ENCODE data around the gene YWHAE.
"Not testable (repeated sequence)": the region's sequence is repeated elsewhere in the genome, so short reads cannot be mapped to it uniquely, and the experiment has no call there.

Gene YWHAE

DNA sequence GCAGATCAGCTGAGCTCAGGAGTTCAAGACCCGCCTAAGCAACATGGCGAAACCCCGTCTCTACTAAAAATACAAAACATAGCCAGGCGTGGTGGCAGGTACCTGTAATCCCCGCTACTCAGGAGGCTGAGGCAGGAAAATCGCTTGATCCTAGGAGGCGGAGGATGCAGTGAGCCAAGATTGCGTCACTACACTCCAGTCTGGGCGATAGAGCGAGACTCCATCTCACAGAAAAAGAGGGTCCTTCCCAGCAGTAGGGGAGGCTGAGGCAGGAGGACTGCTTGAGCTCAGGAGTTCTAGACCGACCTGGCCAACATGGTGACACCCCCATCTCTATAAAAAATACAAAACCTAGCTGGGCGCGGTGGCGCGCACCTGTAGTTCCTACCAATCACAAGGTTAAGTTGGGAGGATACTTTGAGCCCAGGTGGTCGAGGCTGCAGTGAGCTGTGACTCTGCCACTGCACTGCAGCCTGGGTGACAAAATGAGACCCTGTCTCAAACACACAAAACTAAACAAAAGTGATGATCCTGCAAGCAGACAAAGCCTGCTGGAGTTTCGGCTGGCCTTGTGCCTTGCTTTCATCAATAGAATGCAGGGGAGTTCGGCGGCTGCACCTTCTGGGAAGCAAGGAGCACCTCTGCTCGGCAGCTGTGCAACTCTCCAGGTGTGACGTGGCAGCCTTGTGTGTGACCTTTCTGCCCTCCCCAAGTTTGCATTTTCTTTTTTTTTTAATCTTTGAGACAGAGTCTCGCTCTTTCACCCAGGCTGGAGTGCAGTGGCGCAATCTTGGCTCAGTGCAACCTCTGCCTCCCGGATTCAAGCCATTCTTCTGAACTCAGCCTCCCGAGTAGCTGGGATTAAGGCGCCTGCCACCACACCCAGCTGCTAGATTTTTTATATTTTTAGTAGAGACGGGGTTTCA lies 12.4 kb upstream of the YWHAE start:
- no peak for DNase-seq (ENCODE audit: low read depth, low spot score)

GRCh38 chr17:1402262-1402586 lies 2.2 kb upstream of the YWHAE start:
- no peak for DNase-seq (ENCODE audit: low read depth, low spot score)

GRCh38 chr17:1398931-1399678 lies 917 bp downstream of the YWHAE start:
- no peak for DNase-seq (ENCODE audit: low read depth, low spot score)

GRCh38 chr17:1398028-1398427 lies 2.0 kb downstream of the YWHAE start:
- no peak for DNase-seq (ENCODE audit: low read depth, low spot score)

GRCh38 chr17:1395876-1396665 lies 4.0 kb downstream of the YWHAE start:
- not testable (repeated sequence) for DNase-seq (ENCODE audit: low read depth, low spot score)

- no peak for DNase-seq (ENCODE audit: low read depth, low spot score)
These were observed 8.4 kb downstream of the YWHAE start for GRCh38 chr17:1391577-1391976.

DNA sequence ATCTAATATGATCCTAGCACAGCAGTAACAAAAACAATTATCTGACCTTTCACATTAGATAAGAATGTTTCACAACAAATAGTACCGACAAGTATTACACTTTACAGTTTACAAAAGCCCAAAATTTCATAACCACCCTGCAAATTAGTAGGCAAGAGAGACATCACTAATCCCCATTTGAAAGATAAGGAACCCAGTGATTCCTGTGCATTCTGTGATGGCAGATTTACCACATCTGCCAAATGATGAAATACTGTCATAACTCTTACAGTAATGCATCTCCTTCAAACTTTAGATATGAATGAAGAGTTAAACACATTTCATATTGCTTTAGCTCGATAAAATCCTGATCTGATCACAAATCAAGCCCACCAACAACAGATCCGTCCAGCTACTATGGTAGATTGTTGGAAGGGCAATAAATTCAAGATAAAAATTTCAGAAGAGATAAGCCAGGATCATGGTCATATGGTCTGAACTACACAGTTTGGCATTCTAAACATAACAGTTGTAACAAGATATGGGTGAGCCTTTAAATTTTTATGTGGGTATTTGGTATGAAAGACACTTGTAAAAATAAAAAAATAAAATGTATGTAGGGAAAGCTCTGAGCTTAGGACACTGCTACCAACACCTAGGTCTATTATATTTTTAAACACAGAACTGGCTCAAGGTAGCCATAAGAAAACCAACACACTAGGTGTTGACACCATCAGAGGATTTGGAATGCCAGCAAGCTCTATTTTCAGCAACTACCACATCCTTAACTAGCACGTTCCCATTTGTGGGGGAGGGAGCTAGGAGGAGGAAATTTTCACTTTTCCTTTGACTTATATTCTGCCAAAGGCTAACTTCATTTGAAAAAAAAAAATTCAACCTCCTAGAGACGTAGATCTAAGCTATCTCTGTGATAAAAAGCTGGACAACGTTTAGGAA lies 9.3 kb downstream of the YWHAE start:
- no peak for DNase-seq (ENCODE audit: low read depth, low spot score)

DNA sequence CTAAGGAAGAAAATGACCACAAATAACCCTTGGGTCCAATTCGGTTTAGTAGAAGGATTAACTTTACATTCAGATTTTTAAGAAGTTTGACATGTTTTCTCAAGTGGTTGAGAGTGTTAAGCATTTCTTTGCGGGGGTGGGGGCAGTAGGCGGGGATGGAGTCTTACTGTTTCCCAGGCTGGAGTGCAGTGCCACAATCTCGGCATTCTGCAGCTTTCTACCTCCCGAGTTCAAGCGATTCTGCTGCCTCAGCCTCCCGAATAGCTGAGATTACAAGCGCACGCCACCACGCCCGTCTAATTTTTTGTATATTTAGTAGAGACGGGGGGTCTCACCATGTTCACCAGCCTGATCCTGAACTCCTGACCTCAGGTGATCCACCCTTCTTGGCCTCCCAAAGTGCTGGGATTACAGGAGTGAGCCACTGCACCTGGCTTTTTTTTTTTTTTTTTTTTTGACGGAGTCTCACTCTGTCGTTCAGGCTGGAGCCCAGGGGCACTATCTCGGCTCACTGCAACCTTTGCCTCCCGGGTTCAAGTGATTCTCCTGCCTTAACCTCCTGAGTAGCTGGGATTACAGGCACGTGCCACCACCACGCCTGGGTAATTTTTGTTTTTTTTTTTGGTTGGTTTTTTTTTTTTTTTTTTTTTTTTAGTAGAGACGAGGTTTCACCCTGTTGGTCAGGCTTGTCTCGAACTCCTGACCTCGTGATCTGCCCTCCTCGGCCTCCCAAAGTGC lies 12.4 kb downstream of the YWHAE start:
- peak; percentile 46 for DNase-seq (ENCODE audit: low read depth, low spot score)

DNA sequence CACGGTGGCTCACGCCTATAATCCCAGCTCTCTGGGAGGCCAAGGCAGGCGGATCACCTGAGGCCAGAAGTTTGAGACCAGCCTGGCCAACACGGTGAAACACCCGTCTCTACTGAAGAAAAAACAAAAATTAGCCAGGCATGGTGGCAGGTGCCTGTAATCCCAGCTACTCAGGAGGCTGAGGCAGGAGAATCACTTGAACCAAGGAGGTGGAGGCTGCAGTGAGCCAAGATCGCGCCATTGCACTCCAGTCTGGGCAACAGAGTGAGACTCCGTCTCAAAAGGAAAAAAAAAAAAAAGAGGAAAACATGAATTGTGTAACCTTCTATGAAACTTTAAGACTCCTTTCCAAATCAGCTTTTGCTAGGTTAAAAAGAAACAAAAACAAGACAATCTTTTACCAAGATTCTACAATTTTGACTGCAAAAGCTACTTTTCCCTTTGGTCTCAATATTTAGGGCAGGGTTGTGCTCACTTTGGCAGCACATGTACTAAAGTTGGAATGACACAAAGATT lies 13.3 kb downstream of the YWHAE start:
- not testable (repeated sequence) for DNase-seq (ENCODE audit: low read depth, low spot score)

- DNase-seq (ENCODE audit: low read depth, low spot score), result no peak
These were observed 13.8 kb downstream of the YWHAE start for GRCh38 chr17:1386265-1386664.

- no peak for DNase-seq (ENCODE audit: low read depth, low spot score)
These were observed 14.2 kb downstream of the YWHAE start for GRCh38 chr17:1385861-1386260.

DNA sequence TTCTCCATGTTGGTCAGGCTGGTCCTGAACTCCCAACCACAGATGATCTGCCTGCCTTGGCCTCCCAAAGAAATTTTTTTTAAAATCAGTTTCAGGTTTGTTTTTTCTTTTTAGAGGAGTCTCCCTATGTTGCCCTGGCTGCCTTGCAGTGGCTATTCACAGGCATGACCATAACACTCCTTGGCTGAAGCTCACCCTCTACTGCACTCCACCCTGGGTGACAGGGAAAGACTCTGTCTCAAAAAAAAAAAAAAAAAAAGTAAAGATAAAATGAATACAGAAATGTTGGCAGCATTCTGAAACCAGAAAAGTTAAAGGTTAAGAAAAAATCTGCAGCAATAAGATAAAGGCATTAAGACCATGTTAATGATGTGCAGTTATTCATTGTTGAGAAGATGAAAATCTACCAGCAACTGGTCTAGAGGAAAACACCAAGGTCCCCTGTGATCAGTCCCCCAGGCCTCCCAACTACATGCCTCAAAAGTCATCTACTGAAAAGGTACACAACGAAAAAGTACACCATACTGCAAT lies 15.1 kb downstream of the YWHAE start:
- no peak for DNase-seq (ENCODE audit: low read depth, low spot score)

DNA sequence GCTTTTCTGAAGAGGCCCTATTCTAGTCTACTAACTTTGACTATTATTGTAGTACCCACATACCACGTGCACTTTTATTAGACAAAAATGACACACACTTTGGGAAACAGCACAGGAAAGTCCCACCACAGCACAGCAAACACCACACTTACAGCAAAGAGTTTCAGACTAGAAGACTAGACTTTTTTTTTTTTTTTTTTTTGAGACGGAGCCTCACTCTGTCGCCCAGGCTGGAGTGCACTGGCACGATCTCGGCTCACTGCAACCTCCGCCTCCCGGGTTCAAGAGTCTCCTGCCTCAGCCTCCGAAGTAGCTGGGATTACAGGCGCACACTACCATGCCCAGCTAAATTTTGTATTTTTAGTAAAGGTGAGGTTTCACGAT lies 20.1 kb downstream of the YWHAE start:
- no peak for DNase-seq (ENCODE audit: low read depth, low spot score)

GRCh38 chr17:1379208-1379929 lies 20.7 kb downstream of the YWHAE start:
- DNase-seq (ENCODE audit: low read depth, low spot score), result no peak

GRCh38 chr17:1378476-1378860 lies 21.6 kb downstream of the YWHAE start:
- DNase-seq (ENCODE audit: low read depth, low spot score), result not testable (repeated sequence)

DNA sequence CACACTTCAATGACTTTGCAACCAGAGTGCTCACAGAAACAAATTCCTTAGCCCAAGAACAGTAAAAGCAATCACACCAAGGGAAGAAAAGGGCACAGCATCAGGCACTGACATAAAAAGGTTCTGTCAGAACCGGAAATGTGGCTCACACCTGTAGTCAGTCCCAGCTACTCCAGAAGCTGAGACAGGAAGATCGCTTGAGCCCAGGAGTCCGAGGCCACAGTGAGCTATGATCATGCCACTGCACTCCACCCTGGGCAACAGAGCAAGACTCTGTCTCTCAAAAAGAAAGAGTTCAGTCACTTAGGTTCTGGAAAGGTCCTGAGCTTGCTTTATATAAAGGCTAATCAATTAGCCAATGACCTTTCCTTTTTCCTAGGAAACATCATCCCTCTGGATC lies 22.7 kb downstream of the YWHAE start:
- no peak for DNase-seq (ENCODE audit: low read depth, low spot score)

DNA sequence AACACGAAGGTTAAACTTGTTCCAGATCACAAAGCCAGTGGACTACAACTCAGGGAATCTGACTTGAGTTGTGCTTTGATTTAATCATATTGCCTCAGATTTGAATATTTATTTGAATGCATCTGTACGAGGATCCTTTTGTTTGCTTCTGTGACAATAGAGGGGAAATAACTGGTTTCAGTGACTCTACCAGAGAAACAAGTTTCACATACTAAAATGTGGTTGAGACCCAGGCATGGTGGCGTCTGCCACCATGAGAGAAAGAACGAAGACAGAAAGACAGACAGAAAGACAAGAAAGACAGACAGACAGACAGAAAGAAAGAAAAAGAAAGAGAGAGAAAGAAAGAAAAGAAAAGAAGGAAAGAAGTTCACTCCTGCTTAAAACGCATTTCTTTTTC lies 24.0 kb downstream of the YWHAE start:
- no peak for DNase-seq (ENCODE audit: low read depth, low spot score)

GRCh38 chr17:1375615-1376014 lies 24.4 kb downstream of the YWHAE start:
- DNase-seq (ENCODE audit: low read depth, low spot score), result no peak

Data from ELF-1 (cell line).